NCI-H510A (cell line): ENCODE data around the gene TEP1.
A peak's percentile ranks its signal among the peaks of the same experiment; 100 is the strongest.
"Not testable (repeated sequence)": the region's sequence is repeated elsewhere in the genome, so short reads cannot be mapped to it uniquely, and the experiment has no call there.

Experiments used
- DNase-seq: peaks from one replicate; lab custom pipeline; 2025; lab: John Stamatoyannopoulos, UW

Gene TEP1

GRCh38 chr14:20386276-20386855 lies 26.9 kb downstream of the TEP1 start:
- DNase-seq, result no peak

GRCh38 chr14:20384886-20385285 lies 28.4 kb downstream of the TEP1 start:
- no peak for DNase-seq

- DNase-seq, result no peak
Measured at GRCh38 chr14:20384321-20384720, 29.0 kb downstream of the TEP1 start.

GRCh38 chr14:20383636-20384035 lies 29.7 kb downstream of the TEP1 start:
- no peak for DNase-seq

GRCh38 chr14:20383032-20383431 lies 30.3 kb downstream of the TEP1 start:
- DNase-seq, result no peak

GRCh38 chr14:20382526-20382925 lies 30.8 kb downstream of the TEP1 start:
- DNase-seq, result no peak

- DNase-seq, result no peak
Measured at GRCh38 chr14:20381341-20381740, 32.0 kb downstream of the TEP1 start.

- DNase-seq, result no peak
Measured at GRCh38 chr14:20380681-20381080, 32.6 kb downstream of the TEP1 start.

GRCh38 chr14:20379743-20380142 lies 33.6 kb downstream of the TEP1 start:
- no peak for DNase-seq

GRCh38 chr14:20377171-20377570 lies 36.1 kb downstream of the TEP1 start:
- no peak for DNase-seq

- no peak for DNase-seq
Measured at GRCh38 chr14:20376071-20376588, 37.2 kb downstream of the TEP1 start.

- DNase-seq, result no peak
Measured at GRCh38 chr14:20375471-20375870, 37.8 kb downstream of the TEP1 start.

- no peak for DNase-seq
Measured at GRCh38 chr14:20372796-20373195, 40.5 kb downstream of the TEP1 start.

GRCh38 chr14:20365928-20366327 lies 47.4 kb downstream of the TEP1 start:
- DNase-seq, result no peak

GRCh38 chr14:20358474-20358873 lies 54.8 kb downstream of the TEP1 start:
- not testable (repeated sequence) for DNase-seq

GRCh38 chr14:20356422-20356821 lies 56.9 kb downstream of the TEP1 start:
- DNase-seq, result no peak

GRCh38 chr14:20350860-20351259 lies 62.4 kb downstream of the TEP1 start:
- no peak for DNase-seq

- DNase-seq, result no peak
Measured at GRCh38 chr14:20350282-20350681, 63.0 kb downstream of the TEP1 start.

- DNase-seq, result no peak
Measured at GRCh38 chr14:20347747-20348146, 65.6 kb downstream of the TEP1 start.

- no peak for DNase-seq
Measured at GRCh38 chr14:20346713-20347112, 66.6 kb downstream of the TEP1 start.

- DNase-seq, result no peak
Measured at GRCh38 chr14:20345366-20345765, 67.9 kb downstream of the TEP1 start.

GRCh38 chr14:20343862-20344220 lies 69.5 kb downstream of the TEP1 start:
- DNase-seq, result no peak

- peak; percentile 97 for DNase-seq
Measured at GRCh38 chr14:20343092-20343861, 70.0 kb downstream of the TEP1 start, which contains the start of gene PARP2. TSS of gene PARP2 (plus strand) at chr14:20343635. CDS start at chr14:20343642, 7 bp downstream.

GRCh38 chr14:20341646-20342045 lies 71.7 kb downstream of the TEP1 start:
- no peak for DNase-seq
